GM18499 (cell line): ENCODE measurements around the gene EVA1C.
"Not testable (repeated sequence)": the region's sequence is repeated elsewhere in the genome, so short reads cannot be mapped to it uniquely, and the experiment has no call there.

Experiments used
- ATAC-seq: cut with Tn5 transposase; IDR thresholded peaks from one replicate; pipeline ENCODE4 v1.9.1; 2021; ENCODE audit warnings: moderate number of reproducible peaks; ENCODE audit not compliant: insufficient read depth, unreplicated experiment

Gene EVA1C

GRCh38 chr21:32412162-32413014 is at the start of gene EVA1C:
Gene EVA1C, plus strand, starts transcription at chr21:32412706. Its CDS starts 148 bp downstream, at chr21:32412854.
- ATAC-seq: no peak

GRCh38 chr21:32364387-32364786 is 48.1 kb upstream of the EVA1C start:
- no peak for ATAC-seq

GRCh38 chr21:32364796-32365195 is 47.7 kb upstream of the EVA1C start:
- no peak for ATAC-seq

GRCh38 chr21:32366191-32366590 is 46.3 kb upstream of the EVA1C start:
- ATAC-seq: no peak

- ATAC-seq: no peak
Measured at GRCh38 chr21:32367158-32367557, 45.3 kb upstream of the EVA1C start.

- no peak for ATAC-seq
Measured at GRCh38 chr21:32368386-32368785, 44.1 kb upstream of the EVA1C start.

GRCh38 chr21:32368961-32369360 is 43.5 kb upstream of the EVA1C start:
- not testable (repeated sequence) for ATAC-seq

- ATAC-seq: no peak
Measured at GRCh38 chr21:32370998-32371766, 41.3 kb upstream of the EVA1C start.

- no peak for ATAC-seq
Measured at GRCh38 chr21:32371913-32372314, 40.6 kb upstream of the EVA1C start.

GRCh38 chr21:32372755-32373154 is 39.8 kb upstream of the EVA1C start:
- ATAC-seq: no peak

- ATAC-seq: no peak
Measured at GRCh38 chr21:32377506-32377905, 35.0 kb upstream of the EVA1C start.

GRCh38 chr21:32377991-32378390 is 34.5 kb upstream of the EVA1C start:
- ATAC-seq: no peak

GRCh38 chr21:32378956-32379355 is 33.5 kb upstream of the EVA1C start:
- no peak for ATAC-seq

GRCh38 chr21:32380940-32381339 is 31.6 kb upstream of the EVA1C start:
- ATAC-seq: no peak

GRCh38 chr21:32381571-32381970 is 30.9 kb upstream of the EVA1C start:
- ATAC-seq: no peak

GRCh38 chr21:32382108-32382644 is 30.3 kb upstream of the EVA1C start:
- ATAC-seq: no peak

- no peak for ATAC-seq
Measured at GRCh38 chr21:32383812-32384211, 28.7 kb upstream of the EVA1C start.

- no peak for ATAC-seq
Measured at GRCh38 chr21:32386195-32386870, 26.2 kb upstream of the EVA1C start.

GRCh38 chr21:32387151-32387550 is 25.4 kb upstream of the EVA1C start:
- no peak for ATAC-seq

GRCh38 chr21:32388306-32388705 is 24.2 kb upstream of the EVA1C start:
- ATAC-seq: no peak
